Right atrium auricular region (tissue), 2 donors: ENCODE results near the gene PRRT1B. TPM values are rescaled to one million over a fixed set of nuclear protein-coding genes. Genes with fewer than 3 reads are reported as not detected.

ENCODE experiments used
- DNase-seq: peaks from one replicate; pipeline ENCODE4 v3.0.0-alpha.2; 2019; ENCODE audit warnings: low spot score
- H3K27ac ChIP-seq, 2 donors: fragments of 200-600 bp; sonication (generic); 1 replicate in 1 of 2; 2 replicates in 1 of 2; pipeline ENCODE4 v1.5.1; 2016 to 2019
- H3K27me3 ChIP-seq, 2 donors: fragments of 200-600 bp; sonication (generic); one replicate each; pipeline versions ENCODE4 v1.5.1 to v1.6.0; 2017 to 2019
- H3K36me3 ChIP-seq: fragments of 200-600 bp; sonication (generic); one replicate; pipeline ENCODE4 v1.5.1; 2016
- H3K4me1 ChIP-seq, 2 donors: fragments of 200-600 bp; sonication (generic); one replicate each; pipeline versions ENCODE4 v1.5.1 to v1.6.0; 2017 to 2019
- H3K4me3 ChIP-seq, 2 donors: fragments of 200-600 bp; sonication (generic); 1 replicate in 1 of 2; 2 replicates in 1 of 2; pipeline ENCODE4 v1.5.1; 2017 to 2019; ENCODE audit warnings: mild to moderate bottlenecking in 1 of 2, moderate library complexity in 1 of 2
- H3K9me3 ChIP-seq, 2 donors: fragments of 200-600 bp; sonication (generic); one replicate each; pipeline ENCODE4 v1.5.1; 2019
- total RNA-seq, 2 donors: library from RNA; depleted of rRNA; stranded (reverse); fragments of >200 nt; gene quantifications; one replicate each; pipeline ENCODE4 v1.1.0, GENCODE V29; 2016
- TF ChIP-seq, protein P1 (sequence below), 2 donors: fragments of 200-600 bp; sonication (generic); IDR thresholded peaks; one replicate each; pipeline ENCODE4 v1.5.1; 2019; ENCODE audit warnings: antibody characterized with exemption in 2 of 2

PRRT1B gene
- total RNA-seq, 2 donors from 2014 or later, result not detected

DNA sequence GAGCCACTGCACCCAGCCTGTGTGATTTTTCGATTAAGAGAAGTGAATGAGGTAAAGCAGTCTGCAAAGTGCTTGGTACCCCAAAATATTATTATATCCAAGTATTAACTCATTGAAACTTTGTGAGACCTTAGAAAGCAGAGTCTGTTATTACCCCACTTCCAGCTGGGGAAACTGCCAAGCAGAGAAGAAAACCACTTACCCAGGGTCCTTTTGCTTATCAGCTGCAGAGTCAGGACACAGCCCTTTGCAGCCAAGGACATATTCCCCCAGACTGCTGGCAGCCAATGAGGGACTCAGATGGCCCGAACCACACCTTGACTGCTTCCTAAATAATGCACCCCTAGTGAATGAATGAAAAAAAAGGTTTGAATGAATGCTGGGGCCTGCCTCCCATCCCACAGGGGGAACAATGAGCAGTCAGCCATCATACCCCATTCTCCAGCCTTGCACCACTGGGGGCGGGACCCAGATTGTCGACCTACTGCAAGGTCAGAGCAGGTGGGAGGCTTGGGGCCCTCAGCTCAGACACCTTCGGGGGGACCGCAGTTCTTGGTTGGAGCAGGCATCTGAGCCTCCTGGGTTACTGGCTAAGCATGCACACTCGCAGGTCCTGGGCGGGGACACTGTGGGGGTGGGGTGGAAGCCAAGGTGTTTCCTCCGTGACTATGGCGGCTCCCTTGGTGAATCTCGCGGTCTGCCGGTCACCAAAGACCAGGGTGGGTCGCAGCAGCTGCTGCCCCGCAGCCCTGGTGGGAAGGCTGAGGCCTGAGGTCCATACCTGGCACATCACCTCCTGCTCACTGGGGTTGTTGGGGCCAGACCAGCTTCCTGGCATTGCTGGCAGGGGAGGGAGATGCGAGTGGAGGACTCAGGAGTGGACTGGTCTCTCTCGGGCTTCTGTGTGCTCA is 29.7 kb downstream of the PRRT1B start:
- Histone ChIP-seq H3K9me3 (no peaks in the 10 kb centered on the region), H3K36me3 (peaks cover 33% of the 10 kb centered on the region), H3K27me3 (no peaks in the 10 kb centered on the region), H3K4me3 (no peak overlapping the region), H3K27ac (no peak overlapping the region), H3K4me1 (peaks cover 0 to 8% of the 10 kb centered on the region in 2 donors)
- TF ChIP-seq, protein P1, sequence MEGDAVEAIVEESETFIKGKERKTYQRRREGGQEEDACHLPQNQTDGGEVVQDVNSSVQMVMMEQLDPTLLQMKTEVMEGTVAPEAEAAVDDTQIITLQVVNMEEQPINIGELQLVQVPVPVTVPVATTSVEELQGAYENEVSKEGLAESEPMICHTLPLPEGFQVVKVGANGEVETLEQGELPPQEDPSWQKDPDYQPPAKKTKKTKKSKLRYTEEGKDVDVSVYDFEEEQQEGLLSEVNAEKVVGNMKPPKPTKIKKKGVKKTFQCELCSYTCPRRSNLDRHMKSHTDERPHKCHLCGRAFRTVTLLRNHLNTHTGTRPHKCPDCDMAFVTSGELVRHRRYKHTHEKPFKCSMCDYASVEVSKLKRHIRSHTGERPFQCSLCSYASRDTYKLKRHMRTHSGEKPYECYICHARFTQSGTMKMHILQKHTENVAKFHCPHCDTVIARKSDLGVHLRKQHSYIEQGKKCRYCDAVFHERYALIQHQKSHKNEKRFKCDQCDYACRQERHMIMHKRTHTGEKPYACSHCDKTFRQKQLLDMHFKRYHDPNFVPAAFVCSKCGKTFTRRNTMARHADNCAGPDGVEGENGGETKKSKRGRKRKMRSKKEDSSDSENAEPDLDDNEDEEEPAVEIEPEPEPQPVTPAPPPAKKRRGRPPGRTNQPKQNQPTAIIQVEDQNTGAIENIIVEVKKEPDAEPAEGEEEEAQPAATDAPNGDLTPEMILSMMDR (IDR thresholded peaks at IDR 0.05), result no peak
- DNase-seq, result no peak

GRCh38 chr9:131575946-131576853 is 30.9 kb downstream of the PRRT1B start:
- H3K27ac ChIP-seq, result no peak overlapping the region
- H3K4me1 ChIP-seq, result peaks cover 0 to 16% of the 10 kb centered on the region in 2 donors
- peaks cover 45% of the 10 kb centered on the region for H3K36me3 ChIP-seq
- H3K4me3 ChIP-seq, result no peak overlapping the region
- no peaks in the 10 kb centered on the region for H3K27me3 ChIP-seq
- TF ChIP-seq, protein P1 (IDR thresholded peaks at IDR 0.05), result no peak
- no peaks in the 10 kb centered on the region for H3K9me3 ChIP-seq
- DNase-seq, result no peak

- Histone ChIP-seq H3K36me3 (peaks cover 54% of the 10 kb centered on the region), H3K4me3 (no peak overlapping the region), H3K4me1 (peaks cover 0 to 16% of the 10 kb centered on the region in 2 donors), H3K27ac (no peak overlapping the region), H3K9me3 (no peaks in the 10 kb centered on the region), H3K27me3 (no peaks in the 10 kb centered on the region)
- DNase-seq, result no peak
- TF ChIP-seq, protein P1 (IDR thresholded peaks at IDR 0.05), result no peak
Observed at GRCh38 chr9:131577005-131578000, 32.0 kb downstream of the PRRT1B start.

GRCh38 chr9:131578021-131578420 is 32.7 kb downstream of the PRRT1B start:
- no peaks in the 10 kb centered on the region for H3K27me3 ChIP-seq
- H3K4me3 ChIP-seq, result no peak overlapping the region
- H3K4me1 ChIP-seq, result peaks cover 0 to 16% of the 10 kb centered on the region in 2 donors
- TF ChIP-seq, protein P1 (IDR thresholded peaks at IDR 0.05), result no peak
- no peak overlapping the region for H3K27ac ChIP-seq
- H3K9me3 ChIP-seq, result no peaks in the 10 kb centered on the region
- peaks cover 61% of the 10 kb centered on the region for H3K36me3 ChIP-seq
- no peak for DNase-seq
